Left ventricle myocardium inferior (tissue), 1 donor: ENCODE measurements around the gene CEP72. TPM values are rescaled to one million over a fixed set of nuclear protein-coding genes. Genes with fewer than 3 reads are reported as not detected.

Source experiments
- DNase-seq: peaks from one replicate; pipeline ENCODE4 v3.0.0-alpha.2; 2020
- H3K27ac ChIP-seq: fragments of 200-600 bp; replicated peaks from 2 replicates; pipeline ENCODE4 v1.8.0; 2021
- H3K27me3 ChIP-seq: fragments of 200-600 bp; 2 replicates; pipeline ENCODE4 v1.8.0; 2021; ENCODE audit warnings: low read depth
- H3K36me3 ChIP-seq: fragments of 200-600 bp; 2 replicates; pipeline ENCODE4 v1.8.0; 2021
- H3K4me1 ChIP-seq: fragments of 200-600 bp; 2 replicates; pipeline ENCODE4 v1.8.0; 2021
- H3K4me3 ChIP-seq: fragments of 200-600 bp; 2 replicates; pipeline ENCODE4 v1.8.0; 2021; ENCODE audit warnings: mild to moderate bottlenecking, moderate library complexity
- H3K9me3 ChIP-seq: fragments of 200-600 bp; replicated peaks from 2 replicates; pipeline ENCODE4 v1.8.0; 2021
- intact Hi-C: fragments of 100-400 bp; cut with micrococcal nuclease; formaldehyde crosslinking; loops from one replicate; pipeline ENCODE4 v1.11.0; 2022
- total RNA-seq: library from RNA; stranded (reverse); fragmentation: NEBNext Ultra II Directional; extraction: Animal tissue kit (Norgen Biotek cat#: 25700); gene quantifications from one replicate; pipeline ENCODE4 v1.2.1, GENCODE V29; 2021
- TF ChIP-seq, protein P1 (sequence below): fragments of 200-600 bp; IDR thresholded peaks from 2 replicates; pipeline ENCODE4 v1.8.0; 2021; ENCODE audit warnings: antibody characterized with exemption, mild to moderate bottlenecking, borderline replicate concordance
- donor health status: DM: no; HTN: yes; CAD: no; lungs with severe emphysema.

CEP72 gene
- total RNA-seq, 1 donor from 2014 or later = 1.7 TPM

DNA sequence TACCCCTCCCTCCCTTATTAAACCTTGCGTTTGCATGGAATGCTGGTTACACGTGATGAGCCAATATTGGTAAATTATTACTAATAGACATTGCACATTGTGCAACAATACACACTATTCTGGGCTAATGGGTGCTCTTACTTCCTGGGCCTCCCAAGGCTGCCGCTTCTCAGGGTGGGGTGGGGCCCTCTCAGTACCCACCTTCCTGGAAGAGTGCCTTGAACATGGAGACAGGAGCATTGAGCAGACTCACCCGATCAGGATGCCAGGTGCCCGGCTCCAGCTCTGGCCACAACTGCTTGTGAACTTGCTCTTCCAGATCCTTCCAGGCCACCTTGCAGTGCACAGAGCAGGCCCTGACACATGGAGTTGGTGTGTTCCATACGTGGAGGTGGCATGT, 24.7 kb upstream of the CEP72 start:
- Histone ChIP-seq H3K4me1 (no peaks in the 10 kb centered on the region), H3K4me3 (no peak overlapping the region), H3K27me3 (peaks cover 81% of the 10 kb centered on the region), H3K36me3 (no peaks in the 10 kb centered on the region), H3K27ac (no peak overlapping the region), H3K9me3 (peaks cover 7% of the 10 kb centered on the region)
- intact Hi-C loops = no loop called here
- TF ChIP-seq, protein P1, sequence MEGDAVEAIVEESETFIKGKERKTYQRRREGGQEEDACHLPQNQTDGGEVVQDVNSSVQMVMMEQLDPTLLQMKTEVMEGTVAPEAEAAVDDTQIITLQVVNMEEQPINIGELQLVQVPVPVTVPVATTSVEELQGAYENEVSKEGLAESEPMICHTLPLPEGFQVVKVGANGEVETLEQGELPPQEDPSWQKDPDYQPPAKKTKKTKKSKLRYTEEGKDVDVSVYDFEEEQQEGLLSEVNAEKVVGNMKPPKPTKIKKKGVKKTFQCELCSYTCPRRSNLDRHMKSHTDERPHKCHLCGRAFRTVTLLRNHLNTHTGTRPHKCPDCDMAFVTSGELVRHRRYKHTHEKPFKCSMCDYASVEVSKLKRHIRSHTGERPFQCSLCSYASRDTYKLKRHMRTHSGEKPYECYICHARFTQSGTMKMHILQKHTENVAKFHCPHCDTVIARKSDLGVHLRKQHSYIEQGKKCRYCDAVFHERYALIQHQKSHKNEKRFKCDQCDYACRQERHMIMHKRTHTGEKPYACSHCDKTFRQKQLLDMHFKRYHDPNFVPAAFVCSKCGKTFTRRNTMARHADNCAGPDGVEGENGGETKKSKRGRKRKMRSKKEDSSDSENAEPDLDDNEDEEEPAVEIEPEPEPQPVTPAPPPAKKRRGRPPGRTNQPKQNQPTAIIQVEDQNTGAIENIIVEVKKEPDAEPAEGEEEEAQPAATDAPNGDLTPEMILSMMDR = no peak
- DNase-seq = no peak

DNA sequence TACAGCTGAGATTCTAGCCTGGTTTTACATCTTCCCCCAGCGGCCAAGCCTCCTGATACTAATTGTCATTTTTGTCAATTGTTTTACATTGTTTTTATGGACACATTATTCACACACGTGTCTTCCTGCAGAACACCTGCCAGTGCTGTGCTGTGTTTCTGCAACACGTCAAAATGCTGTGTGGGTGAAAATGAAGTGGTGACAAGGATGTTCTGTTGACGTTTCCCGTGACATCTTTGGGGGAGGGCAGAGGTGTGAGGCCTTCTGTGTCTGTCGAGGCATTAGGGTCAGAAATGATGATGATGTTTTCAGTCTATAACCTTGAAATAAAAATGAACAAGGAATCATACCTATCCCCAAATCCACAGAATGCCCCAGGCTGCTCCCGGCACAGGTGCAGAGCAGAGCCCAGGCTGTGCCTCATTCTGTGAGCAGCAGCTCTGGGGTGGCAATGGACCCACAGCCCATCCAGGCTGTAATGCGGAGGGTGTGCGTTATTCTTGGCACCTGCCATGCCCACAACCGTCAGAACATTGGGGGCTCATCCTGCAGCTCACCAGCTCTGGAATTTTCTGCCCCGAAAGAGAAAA, 23.6 kb upstream of the CEP72 start:
- no peaks in the 10 kb centered on the region for H3K4me1 ChIP-seq
- no peak for DNase-seq
- intact Hi-C loops = no loop called here
- H3K9me3 ChIP-seq = peaks cover 7% of the 10 kb centered on the region
- TF ChIP-seq, protein P1 = no peak
- peaks cover 81% of the 10 kb centered on the region for H3K27me3 ChIP-seq
- H3K27ac ChIP-seq = no peak overlapping the region
- H3K4me3 ChIP-seq = no peak overlapping the region
- H3K36me3 ChIP-seq = no peaks in the 10 kb centered on the region

DNA sequence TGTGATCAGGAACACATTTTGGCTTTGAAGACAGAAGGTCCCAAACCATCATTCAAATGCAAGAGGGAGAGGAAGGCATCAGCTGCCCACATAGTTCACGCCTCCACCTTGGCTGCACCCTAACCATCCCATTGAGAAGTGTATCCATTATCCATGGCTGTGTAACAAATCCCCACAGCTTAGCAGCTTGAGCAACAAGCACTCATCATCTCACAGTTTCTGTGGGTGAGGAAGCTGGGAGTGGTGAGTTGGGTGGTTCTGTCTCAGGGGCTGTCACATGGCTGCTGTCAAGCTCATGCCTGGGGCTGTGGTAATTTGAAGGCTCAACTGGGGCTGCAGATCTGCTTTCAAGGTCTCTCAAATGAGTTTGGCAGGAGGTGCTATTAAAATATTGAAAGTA, 23.0 kb upstream of the CEP72 start:
- no peak for DNase-seq
- TF ChIP-seq, protein P1 = no peak
- Histone ChIP-seq H3K36me3 (no peaks in the 10 kb centered on the region), H3K27me3 (peaks cover 84% of the 10 kb centered on the region), H3K4me1 (no peaks in the 10 kb centered on the region), H3K9me3 (peaks cover 7% of the 10 kb centered on the region), H3K27ac (no peak overlapping the region), H3K4me3 (no peak overlapping the region)
- intact Hi-C loops = no loop called here

DNA sequence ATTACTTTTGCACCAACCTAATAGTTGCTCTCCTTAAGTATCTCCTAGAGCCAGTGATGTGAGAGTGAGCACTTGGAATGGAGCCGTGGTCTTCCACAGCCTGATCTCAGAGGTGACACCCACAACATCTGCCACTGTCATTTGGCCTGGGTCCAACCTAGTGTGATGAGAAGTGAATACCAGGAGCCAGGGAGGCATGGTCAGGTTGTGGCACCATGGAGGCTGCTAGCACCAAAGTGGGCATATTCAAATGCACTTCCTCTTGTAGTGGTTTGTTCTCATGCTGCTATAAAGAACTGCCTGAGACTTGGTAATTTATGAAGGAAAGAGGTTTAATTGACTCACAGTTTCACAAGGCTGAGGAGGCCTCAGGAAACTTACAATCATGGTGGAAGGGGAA, 22.6 kb upstream of the CEP72 start:
- no peak for DNase-seq
- no peaks in the 10 kb centered on the region for H3K4me1 ChIP-seq
- H3K27me3 ChIP-seq = peaks cover 89% of the 10 kb centered on the region
- H3K9me3 ChIP-seq = peaks cover 7% of the 10 kb centered on the region
- intact Hi-C loops = no loop called here
- no peak overlapping the region for H3K4me3 ChIP-seq
- H3K36me3 ChIP-seq = no peaks in the 10 kb centered on the region
- TF ChIP-seq, protein P1 = no peak
- no peak overlapping the region for H3K27ac ChIP-seq

DNA sequence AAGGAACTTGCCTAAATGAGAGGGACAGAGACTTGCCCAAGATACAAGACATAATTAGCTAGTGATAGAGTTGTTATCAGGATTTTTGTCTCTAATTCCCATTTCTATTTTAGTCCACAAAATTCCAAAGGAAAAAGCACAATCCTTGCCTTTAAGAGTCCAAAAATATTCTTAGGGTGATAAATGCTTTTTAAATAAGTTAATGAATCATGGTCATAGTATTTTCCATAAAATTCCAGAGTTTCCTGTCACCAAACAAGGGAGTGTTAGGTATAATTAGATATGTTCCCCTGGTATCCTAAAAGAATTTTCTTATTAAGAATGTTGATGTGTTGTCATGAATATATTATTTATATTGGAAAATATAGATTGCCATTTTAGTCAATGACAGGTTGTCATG, 21.8 kb upstream of the CEP72 start:
- intact Hi-C loops = no loop called here
- Histone ChIP-seq H3K4me3 (no peak overlapping the region), H3K27me3 (peaks cover 94% of the 10 kb centered on the region), H3K27ac (no peak overlapping the region), H3K9me3 (peaks cover 7% of the 10 kb centered on the region), H3K4me1 (no peaks in the 10 kb centered on the region), H3K36me3 (no peaks in the 10 kb centered on the region)
- no peak for DNase-seq
- TF ChIP-seq, protein P1 = no peak
